ENCODE data around the gene MMADHC. TPM values are rescaled to one million over a fixed set of nuclear protein-coding genes. Genes with fewer than 3 reads are reported as not detected.

Gene MMADHC
- total RNA-seq (55.9 and 60.3 TPM in 2 replicates), polyA plus RNA-seq (26.8 and 41.0 TPM in 2 replicates), polyA minus RNA-seq (30.9 and 34.8 TPM in 2 replicates)
- 105 TPM for total RNA-seq (2013)

- intact Hi-C loops (cut with micrococcal nuclease): loop anchor here (1.0 to 10.0 kb wide), 6 partner anchors 712 to 1820 kb away; partner anchors contain the start of genes KIF5C, NMI, RBM43 and RIF1
- peaks cover 16 to 20% of the 10 kb centered on the region in 2 donors for H3K4me1 ChIP-seq (ENCODE audit: control insufficient read depth in 2 of 2, insufficient read depth in 2 of 2, low read length in 2 of 2)
- Mint-ChIP-seq H3K9me3 (ENCODE audit: insufficient read depth) (no peaks in the 10 kb centered on the region), H3K4me3 (peak within 1 kb of the TSS; percentile 91), H3K27me3 (peaks cover 10% of the 10 kb centered on the region), H3K27ac (peak within 1 kb of the TSS; percentile 94), H3K4me1 (peaks cover 37% of the 10 kb centered on the region)
- peaks cover 45% of the 10 kb centered on the region for H3K79me2 ChIP-seq (ENCODE audit: control insufficient read depth, insufficient read depth, low read length)
- TF ChIP-seq EZH2 (IDR thresholded peaks at IDR 0.05; ENCODE audit: borderline replicate concordance, insufficient read depth, low read depth, low read length, poor library complexity, severe bottlenecking) (no peak), CTCF (IDR thresholded peaks at IDR 0.05) (no peak)
- WGBS (ENCODE audit: insufficient coverage): 0% methylated on average over 40 of the region's 45 CpGs
- peaks cover 0 to 4% (median 0%) of the 10 kb centered on the region in 4 experiments for H3K27me3 ChIP-seq (replicated peaks in 1 of 4; ENCODE audit: control extremely low read depth in 1 of 4, control insufficient read depth in 3 of 4, insufficient read depth in 4 of 4, low read length in 3 of 4)
- CTCF ChIA-PET: interaction anchor here (1.3 to 1.7 kb wide), 4 partner anchors 10 to 1652 kb away, joined by 5 to 7 read pairs (median 6); no protein-coding TSS in a partner anchor
- peak within 1 kb of the TSS; percentile 96 for H2AFZ ChIP-seq (ENCODE audit: insufficient read depth, low read depth, low read length, poor library complexity, severe bottlenecking)
- peaks cover 4 to 19% of the 10 kb centered on the region in 2 experiments for H3K36me3 ChIP-seq (replicated peaks in 1 of 2; ENCODE audit: control extremely low read depth in 1 of 2, control insufficient read depth in 1 of 2, extremely low read depth in 1 of 2, insufficient read depth in 2 of 2, low read length in 1 of 2)
- H3K4me3 ChIP-seq (ENCODE audit: control extremely low read depth in 1 of 5, extremely low read depth in 1 of 5, insufficient read depth in 1 of 5, low read depth in 2 of 5, low read length in 4 of 5): peak within 1 kb of the TSS; percentile 79 to 100 (median 97)
- H3K27ac ChIP-seq (ENCODE audit: low read length in 2 of 2): peak within 1 kb of the TSS; percentile 91 to 97
- peak; percentile 95 for DNase-seq
- POLR2A ChIA-PET: interaction anchor here (0.6 to 1.5 kb wide), 7 partner anchors 489 to 1702 kb away, joined by 3 to 6 read pairs (median 4); partner anchors contain the start of genes EPC2, MBD5, NMI and ORC4
- H3K9ac ChIP-seq (ENCODE audit: low read length): peak within 1 kb of the TSS; percentile 100
- H3K9me3 ChIP-seq (ENCODE audit: control extremely low read depth in 1 of 3, control insufficient read depth in 2 of 3, insufficient read depth in 1 of 3, low read length in 2 of 3): no peaks in the 10 kb centered on the region
- peak; percentile 95 for ATAC-seq (ENCODE audit: low read depth)
- no peaks in the 10 kb centered on the region for H4K20me1 ChIP-seq (ENCODE audit: control insufficient read depth, insufficient read depth, low read length, poor library complexity, severe bottlenecking)
- peak within 1 kb of the TSS; percentile 78 for H3K4me2 ChIP-seq (replicated peaks; ENCODE audit: low read depth, low read length, poor library complexity, severe bottlenecking)
These were observed at the start of gene MMADHC for GRCh38 chr2:149587220-149587949. TSS of gene MMADHC (minus strand) at chr2:149587775. CDS start at chr2:149587097, 678 bp downstream.

- ChIA-PET POLR2A (no interaction called here), CTCF (no interaction called here)
- no peak for TF ChIP-seq EZH2 (IDR thresholded peaks at IDR 0.05; ENCODE audit: borderline replicate concordance, insufficient read depth, low read depth, low read length, poor library complexity, severe bottlenecking)
- no peak for TF ChIP-seq CTCF (IDR thresholded peaks at IDR 0.05)
- intact Hi-C loops (cut with micrococcal nuclease): no loop called here
- H3K4me1 ChIP-seq (ENCODE audit: control insufficient read depth in 2 of 2, insufficient read depth in 2 of 2, low read length in 2 of 2): no peaks in the 10 kb centered on the region
- H2AFZ ChIP-seq (ENCODE audit: insufficient read depth, low read depth, low read length, poor library complexity, severe bottlenecking): no peak overlapping the region
- Mint-ChIP-seq H3K4me3 (no peak overlapping the region), H3K27ac (no peak overlapping the region), H3K4me1 (no peaks in the 10 kb centered on the region), H3K9me3 (ENCODE audit: insufficient read depth) (peaks cover 3% of the 10 kb centered on the region), H3K27me3 (no peaks in the 10 kb centered on the region)
- no peak overlapping the region for H3K4me2 ChIP-seq (replicated peaks; ENCODE audit: low read depth, low read length, poor library complexity, severe bottlenecking)
- WGBS (ENCODE audit: insufficient coverage): no CpG with 5 or more reads among the region's 5 CpGs
- no peaks in the 10 kb centered on the region for H3K9me3 ChIP-seq (ENCODE audit: control extremely low read depth in 1 of 3, control insufficient read depth in 2 of 3, insufficient read depth in 1 of 3, low read length in 2 of 3)
- H3K27ac ChIP-seq (ENCODE audit: low read length in 2 of 2): no peak overlapping the region
- no peak overlapping the region for H3K9ac ChIP-seq (ENCODE audit: low read length)
- H3K36me3 ChIP-seq (replicated peaks in 1 of 2; ENCODE audit: control extremely low read depth in 1 of 2, control insufficient read depth in 1 of 2, extremely low read depth in 1 of 2, insufficient read depth in 2 of 2, low read length in 1 of 2): no peaks in the 10 kb centered on the region
- no peak for ATAC-seq (ENCODE audit: low read depth)
- DNase-seq: no peak
- H3K4me3 ChIP-seq (ENCODE audit: control extremely low read depth in 1 of 5, extremely low read depth in 1 of 5, insufficient read depth in 1 of 5, low read depth in 2 of 5, low read length in 4 of 5): no peak overlapping the region
- no peaks in the 10 kb centered on the region for H4K20me1 ChIP-seq (ENCODE audit: control insufficient read depth, insufficient read depth, low read length, poor library complexity, severe bottlenecking)
- peaks cover 0 to 3% (median 0%) of the 10 kb centered on the region in 4 experiments for H3K27me3 ChIP-seq (replicated peaks in 1 of 4; ENCODE audit: control extremely low read depth in 1 of 4, control insufficient read depth in 3 of 4, insufficient read depth in 4 of 4, low read length in 3 of 4)
- no peaks in the 10 kb centered on the region for H3K79me2 ChIP-seq (ENCODE audit: control insufficient read depth, insufficient read depth, low read length)
These were observed 46.5 kb upstream of the MMADHC start for GRCh38 chr2:149634103-149634502.

All from B cell (primary cell).